H54 (cell line): ENCODE measurements around the gene TAF11L5.
"Not testable (repeated sequence)": the region's sequence is repeated elsewhere in the genome, so short reads cannot be mapped to it uniquely, and the experiment has no call there.

Experiments used
- DNase-seq: peaks from one replicate; pipeline ENCODE4 v3.0.0; 2011; ENCODE audit warnings: low spot score, mixed read lengths; ENCODE audit not compliant: insufficient read length
- FAIRE-seq: peaks from 3 replicates; lab custom pipeline; 2011; peaks lifted over from hg19 to GRCh38; lab: Jason Lieb, UNC
- POLR2A ChIP-seq: IDR thresholded peaks from 2 replicates; pipeline ENCODE4 v1.6.1; 2011; ENCODE audit warnings: low read depth, mild to moderate bottlenecking, low read length

The TAF11L5 gene

GRCh38 chr5:17524935-17525334 lies at the start of gene TAF11L5:
Gene TAF11L5 (plus strand): TSS chr5:17525235.
- DNase-seq, FAIRE-seq: not testable (repeated sequence)

DNA sequence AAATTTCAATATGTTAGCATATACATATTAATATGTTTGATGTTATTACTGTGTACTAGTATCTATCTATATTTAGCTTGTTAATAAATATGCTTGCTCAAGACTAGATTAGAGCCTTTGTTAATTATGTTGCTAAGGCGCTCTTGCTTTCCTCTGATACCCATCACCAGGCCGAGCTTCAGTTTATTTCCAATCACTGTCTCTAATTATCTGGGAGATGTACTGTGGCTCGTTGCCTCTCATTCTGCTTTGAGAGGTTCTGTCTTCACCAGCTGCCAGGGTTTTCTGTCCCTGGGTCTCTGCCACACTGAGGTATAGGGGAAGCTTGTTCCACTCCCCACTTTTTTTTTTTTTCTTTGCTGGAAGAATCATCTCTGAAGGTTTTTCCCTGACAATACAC lies 48.0 kb upstream of the TAF11L5 start:
- FAIRE-seq = no peak
- no peak for DNase-seq
- no peak for TF ChIP-seq POLR2A

DNA sequence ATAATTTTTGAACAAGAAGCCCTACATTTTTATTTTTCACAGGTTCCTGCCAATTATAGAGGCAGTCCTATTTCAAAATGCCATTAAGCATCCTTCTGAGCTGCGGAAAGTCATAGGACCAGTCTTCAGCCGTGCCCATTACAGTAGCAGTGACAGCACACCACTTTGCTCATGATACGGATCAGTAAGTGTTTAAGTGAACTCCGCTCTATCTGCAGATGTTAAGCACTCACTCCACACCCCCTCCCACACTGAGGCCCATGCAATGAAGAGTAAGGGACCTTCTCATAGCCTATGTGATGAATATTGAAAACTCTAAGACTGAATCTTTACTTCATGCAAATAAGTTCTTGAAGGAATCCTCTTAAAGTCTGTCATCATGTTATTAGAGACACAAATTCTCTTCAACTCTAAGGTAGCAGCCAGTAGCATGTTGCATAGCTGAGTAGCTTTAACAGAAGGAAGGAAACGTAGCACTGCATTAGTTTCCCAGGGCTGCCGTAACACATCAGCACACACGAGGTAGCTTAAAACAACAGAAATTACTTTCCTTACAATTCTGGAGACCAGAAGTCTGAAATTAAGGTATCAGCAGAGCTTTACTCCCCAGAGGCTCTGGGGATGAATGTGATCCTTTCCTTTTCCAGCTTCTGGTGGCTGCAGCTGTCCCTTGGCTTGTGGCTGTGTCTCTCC lies 47.3 kb upstream of the TAF11L5 start:
- TF ChIP-seq POLR2A = no peak
- no peak for FAIRE-seq
- DNase-seq = no peak

DNA sequence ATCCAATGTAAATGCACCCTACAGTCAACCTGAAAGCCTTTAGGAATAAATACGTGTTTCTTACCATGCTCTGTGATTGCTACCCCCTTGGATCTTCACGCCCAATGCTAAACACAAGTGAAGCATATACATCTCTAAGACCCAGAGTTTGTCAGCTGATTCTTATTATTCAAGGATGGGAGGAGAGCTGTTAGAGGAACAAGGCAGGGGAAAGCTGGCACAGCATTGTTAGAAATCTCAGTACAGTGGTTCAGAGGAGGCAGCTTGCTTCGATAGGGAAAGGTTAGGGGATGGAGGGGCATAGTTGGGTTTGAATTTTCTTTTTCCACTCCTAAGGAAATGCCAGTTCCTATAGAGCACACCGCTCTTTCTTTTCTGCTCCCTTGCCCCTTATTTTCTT lies 43.7 kb upstream of the TAF11L5 start:
- FAIRE-seq (no peak), DNase-seq (no peak)
- TF ChIP-seq POLR2A = no peak

GRCh38 chr5:17482790-17483189 lies 42.2 kb upstream of the TAF11L5 start:
- TF ChIP-seq POLR2A = no peak
- FAIRE-seq (no peak), DNase-seq (no peak)

GRCh38 chr5:17486464-17487173 lies 38.4 kb upstream of the TAF11L5 start:
- not testable (repeated sequence) for FAIRE-seq, DNase-seq

DNA sequence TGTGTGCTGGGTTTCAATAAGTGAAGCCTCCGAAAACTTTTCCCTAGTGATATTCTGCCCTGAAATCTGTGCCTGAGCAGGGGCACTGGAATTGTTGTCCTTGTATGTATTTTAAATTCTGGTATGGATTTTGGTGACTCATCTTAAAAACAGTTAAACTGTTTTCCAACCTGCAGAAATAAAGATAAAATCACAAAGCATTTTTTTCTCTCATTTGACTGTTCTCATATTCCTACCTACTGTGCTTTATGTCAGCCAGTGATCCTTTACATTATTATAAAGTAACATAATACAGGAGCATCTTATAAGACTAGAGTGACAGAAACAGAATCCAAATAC lies 37.9 kb upstream of the TAF11L5 start:
- DNase-seq (no peak), FAIRE-seq (no peak)
- no peak for TF ChIP-seq POLR2A

DNA sequence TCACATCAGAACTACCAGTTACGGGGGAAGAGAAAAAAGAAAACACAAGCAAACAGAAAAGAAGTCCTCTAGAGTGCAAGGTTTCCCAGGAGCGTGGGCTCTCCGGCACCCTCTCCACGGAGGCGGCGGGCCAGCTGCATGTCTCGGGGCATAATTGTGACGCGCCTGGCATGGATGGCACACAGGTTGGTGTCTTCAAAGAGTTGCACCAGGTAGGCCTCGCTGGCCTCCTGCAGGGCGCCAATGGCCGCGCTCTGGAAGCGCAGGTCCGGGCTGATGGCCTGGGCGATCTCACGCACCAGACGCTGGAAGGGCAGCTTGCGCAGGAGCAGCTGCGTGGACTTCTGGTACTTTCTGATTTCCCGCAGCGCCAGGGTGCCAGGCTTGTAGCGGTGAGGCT lies 33.8 kb upstream of the TAF11L5 start:
- not testable (repeated sequence) for FAIRE-seq, DNase-seq

DNA sequence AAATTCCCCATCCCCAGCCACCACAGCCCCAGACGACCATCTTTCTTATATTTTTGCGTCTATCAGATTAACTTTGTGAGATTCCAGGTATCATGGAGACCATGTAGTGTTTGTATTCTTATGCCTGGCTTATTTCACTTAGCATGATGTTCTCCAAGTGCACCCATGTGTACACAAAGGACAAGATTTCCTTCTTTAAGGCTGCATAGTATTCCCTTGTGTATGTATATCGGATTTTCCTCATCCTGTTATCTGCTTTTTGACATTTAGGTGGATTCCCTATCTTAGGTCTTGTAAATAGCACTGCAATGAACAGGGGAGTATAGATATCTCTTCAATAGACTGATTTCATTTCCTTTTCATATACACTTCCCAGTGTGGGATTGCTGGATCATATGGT lies 32.3 kb upstream of the TAF11L5 start:
- TF ChIP-seq POLR2A = no peak
- no peak for DNase-seq
- FAIRE-seq = no peak

DNA sequence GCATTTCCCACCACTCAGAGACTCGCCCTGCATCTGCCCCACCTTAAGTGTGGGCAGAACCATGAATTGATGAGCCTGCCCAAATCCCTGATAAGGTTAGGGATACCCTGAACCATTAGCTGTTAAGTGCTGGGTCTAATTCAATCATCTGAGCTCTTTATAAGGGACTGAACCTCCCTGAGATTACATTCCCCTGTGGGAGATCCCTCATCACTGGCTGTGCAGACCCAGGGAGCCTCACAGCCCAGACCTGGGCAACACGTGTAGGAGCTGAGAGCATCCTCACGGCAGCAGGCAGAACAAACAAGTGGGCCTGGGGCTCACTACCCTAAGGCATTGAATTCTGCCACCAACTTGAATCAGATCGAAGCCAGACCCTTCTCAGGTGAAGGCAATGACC lies 27.6 kb upstream of the TAF11L5 start:
- FAIRE-seq = no peak
- TF ChIP-seq POLR2A = no peak

GRCh38 chr5:17497931-17498330 lies 27.1 kb upstream of the TAF11L5 start, which contains the start of gene TAF11L2:
Gene TAF11L2 (plus strand): TSS chr5:17498231.
- not testable (repeated sequence) for FAIRE-seq, DNase-seq

More for the DNA sequence above, 27.6 kb upstream of the TAF11L5 start:
- DNase-seq = no peak

GRCh38 chr5:17511775-17512325 lies 13.2 kb upstream of the TAF11L5 start:
- DNase-seq (no peak), FAIRE-seq (no peak)
- TF ChIP-seq POLR2A = no peak

- not testable (repeated sequence) for FAIRE-seq, DNase-seq
Measured at GRCh38 chr5:17517526-17517925, 7.5 kb upstream of the TAF11L5 start.

GRCh38 chr5:17518067-17518466 lies 7.0 kb upstream of the TAF11L5 start, which contains the start of gene TAF11L3:
Gene TAF11L3 (plus strand): TSS chr5:17518367.
- not testable (repeated sequence) for FAIRE-seq, DNase-seq

DNA sequence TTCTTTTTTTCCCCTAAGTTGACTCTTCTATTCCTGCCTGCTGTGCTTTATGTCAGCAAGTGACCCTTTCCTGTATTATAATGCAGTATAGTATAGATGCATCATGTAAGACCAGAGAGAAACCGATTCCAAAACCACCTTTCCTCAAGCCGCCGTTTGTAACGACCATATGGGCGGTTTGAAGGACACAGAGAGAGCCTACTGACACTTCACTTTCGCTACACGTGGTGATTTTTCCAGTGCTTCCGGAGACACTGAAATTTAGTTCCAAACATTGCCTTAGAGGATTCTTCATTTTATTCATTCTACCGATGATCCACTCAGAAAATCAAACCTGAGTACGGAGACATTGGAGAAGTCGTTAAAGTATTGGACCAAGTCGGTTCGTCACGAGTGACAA lies 5.5 kb upstream of the TAF11L5 start:
- not testable (repeated sequence) for DNase-seq, FAIRE-seq

- not testable (repeated sequence) for DNase-seq, FAIRE-seq
Measured at GRCh38 chr5:17521501-17521900, 3.5 kb upstream of the TAF11L5 start, which contains the start of gene TAF11L4. Gene TAF11L4 (plus strand): TSS chr5:17521801.

DNA sequence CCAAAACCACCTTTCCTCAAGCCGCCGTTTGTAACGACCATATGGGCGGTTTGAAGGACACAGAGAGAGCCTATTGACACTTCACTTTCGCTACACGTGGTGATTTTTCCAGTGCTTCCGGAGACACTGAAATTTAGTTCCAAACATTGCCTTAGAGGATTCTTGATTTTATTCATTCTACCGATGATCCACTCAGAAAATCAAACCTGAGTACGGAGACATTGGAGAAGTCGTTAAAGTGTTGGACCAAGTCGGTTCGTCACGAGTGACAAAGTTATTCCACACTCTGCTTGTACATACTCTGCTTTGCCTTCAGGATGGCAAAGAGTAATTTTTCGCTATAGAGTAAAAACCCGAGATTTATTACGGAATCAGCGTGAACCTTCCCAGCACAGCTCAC lies 1.5 kb downstream of the TAF11L5 start:
- FAIRE-seq, DNase-seq: not testable (repeated sequence)

DNA sequence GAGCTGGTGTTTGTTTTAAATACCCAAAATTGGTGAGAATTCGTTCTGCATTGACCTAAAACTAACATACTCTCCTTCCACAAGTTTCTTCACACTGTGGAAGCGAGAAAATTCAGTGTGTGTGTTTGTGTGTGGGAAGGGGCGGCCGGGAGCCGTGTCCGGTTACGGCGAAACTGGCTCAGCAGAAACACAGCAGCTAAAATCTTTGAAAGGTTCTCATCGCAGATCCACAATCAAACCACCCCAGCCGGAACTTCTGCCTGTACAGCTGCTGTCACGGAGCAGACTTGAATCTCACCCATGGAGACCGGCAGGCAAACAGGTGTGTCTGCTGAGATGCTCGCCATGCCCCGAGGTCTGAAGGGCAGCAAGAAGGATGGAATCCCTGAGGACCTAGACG lies 3.3 kb downstream of the TAF11L5 start, which contains the start of gene TAF11L6:
Gene TAF11L6 (plus strand): TSS at position 301 of the 400 bp plus-strand sequence.
- FAIRE-seq, DNase-seq: not testable (repeated sequence)
